HG02970 (cell line): ENCODE results near the gene HMGB4.

Source experiments
- ATAC-seq: cut with Tn5 transposase; IDR thresholded peaks from one replicate; pipeline ENCODE4 v1.9.1; 2021; ENCODE audit warnings: mild to moderate bottlenecking, moderate library complexity, moderate number of reproducible peaks; ENCODE audit not compliant: unreplicated experiment, low FRiP score

Gene HMGB4

DNA sequence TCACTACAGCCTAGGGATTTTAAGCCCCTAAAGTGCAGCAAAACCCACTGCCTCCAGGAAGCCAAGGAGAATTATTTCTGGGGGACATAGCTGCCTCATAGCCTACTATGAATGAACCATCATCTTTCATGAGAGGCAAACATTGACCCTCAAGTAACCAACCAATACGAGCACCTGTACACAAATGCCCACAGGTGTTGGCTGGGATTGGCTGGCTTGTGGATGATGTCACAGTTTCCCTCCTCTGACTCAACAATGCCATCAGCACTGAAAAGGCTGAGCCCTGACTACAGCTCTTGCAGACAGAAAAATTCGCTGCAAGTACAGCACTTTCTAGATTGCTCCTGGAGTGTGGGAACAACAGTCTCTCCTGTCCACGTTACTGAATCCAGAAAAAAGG is at the start of gene HMGB4:
Gene HMGB4 (plus strand): TSS at position 301 of the 400 bp plus-strand sequence. CDS start 113 bp downstream, outside the sequence.
- no peak for ATAC-seq

GRCh38 chr1:33814166-33814565 is 49.7 kb upstream of the HMGB4 start:
- ATAC-seq = no peak

DNA sequence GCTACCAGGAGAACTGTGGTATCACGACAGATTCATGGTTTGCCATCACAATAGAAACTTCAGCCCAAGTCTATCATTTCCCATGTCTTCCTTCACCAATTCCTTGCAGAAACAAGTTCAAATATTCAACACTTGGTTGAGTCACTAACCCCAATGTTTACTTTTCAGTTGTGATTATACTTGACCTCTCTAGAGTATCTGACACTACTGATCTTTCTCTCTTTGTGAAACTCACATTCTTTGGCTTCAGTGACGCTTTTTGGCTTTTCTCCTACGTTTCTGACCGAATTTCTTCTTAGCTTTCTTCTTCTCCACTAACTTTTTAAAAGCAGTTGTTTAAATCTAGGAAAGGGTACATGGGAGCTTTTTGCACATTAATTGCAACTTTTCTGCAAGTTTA is 48.8 kb upstream of the HMGB4 start:
- ATAC-seq = no peak

DNA sequence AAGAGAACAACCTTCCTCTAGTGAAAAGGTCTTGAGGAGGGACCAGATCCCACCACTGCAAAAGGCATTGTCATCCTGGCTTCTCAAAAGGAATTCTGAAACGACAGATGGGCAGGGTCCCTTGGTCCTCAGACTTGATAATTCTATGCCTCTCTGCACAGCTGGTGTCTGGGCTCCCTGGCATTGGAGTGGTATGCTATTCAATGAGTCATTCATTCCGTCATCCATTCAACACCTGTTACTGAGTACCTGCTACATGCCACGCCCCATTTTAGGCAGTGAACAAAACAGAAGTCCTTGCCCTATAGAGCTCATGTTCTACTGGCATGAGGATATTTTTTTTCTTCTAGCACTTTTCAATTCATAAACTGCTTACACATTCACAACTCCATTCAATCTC is 45.8 kb upstream of the HMGB4 start:
- ATAC-seq = no peak

GRCh38 chr1:33819290-33819912 is 44.5 kb upstream of the HMGB4 start:
- ATAC-seq = no peak

- ATAC-seq = no peak
Observed at GRCh38 chr1:33819913-33820311, 44.0 kb upstream of the HMGB4 start.

DNA sequence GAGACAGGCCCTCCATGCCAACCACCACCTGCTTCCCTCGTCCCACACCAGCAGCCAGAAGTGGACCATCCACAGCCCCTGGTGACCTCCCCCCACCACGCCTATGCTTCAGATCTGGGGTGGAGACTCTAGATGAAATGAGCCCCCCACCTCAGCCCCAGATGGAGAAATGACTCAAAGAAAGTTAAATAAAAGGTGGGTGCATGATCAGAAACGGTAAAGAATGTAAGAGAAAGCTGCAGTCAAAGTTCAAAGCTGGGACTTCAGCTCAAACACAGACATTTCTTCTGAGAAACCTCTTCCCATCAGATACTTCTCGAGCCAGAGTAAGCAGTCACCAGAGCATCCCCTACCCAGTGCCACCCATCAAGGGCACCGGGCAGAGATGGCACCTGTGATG is 43.1 kb upstream of the HMGB4 start:
- ATAC-seq = no peak

GRCh38 chr1:33821291-33821690 is 42.6 kb upstream of the HMGB4 start:
- no peak for ATAC-seq

DNA sequence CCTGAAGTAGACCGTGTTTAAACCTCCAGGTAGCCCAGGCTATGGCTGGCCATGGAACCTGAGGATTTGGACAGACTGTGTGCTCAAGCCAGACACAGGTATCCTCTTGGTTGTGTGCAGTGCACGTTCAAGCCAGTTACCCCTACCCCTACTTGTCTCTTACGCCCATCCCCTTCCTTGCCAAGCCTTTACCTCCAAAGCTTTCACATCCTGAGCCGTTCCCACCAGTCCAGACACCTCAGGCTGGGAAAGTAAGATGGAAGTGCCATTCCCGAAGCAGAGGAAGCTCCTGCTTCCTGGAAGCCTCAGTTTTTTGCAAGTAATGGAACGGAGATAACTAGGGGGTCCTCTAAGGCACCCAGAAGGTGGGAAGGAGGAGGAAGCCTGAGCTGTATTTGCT is 41.5 kb upstream of the HMGB4 start:
- ATAC-seq = no peak

DNA sequence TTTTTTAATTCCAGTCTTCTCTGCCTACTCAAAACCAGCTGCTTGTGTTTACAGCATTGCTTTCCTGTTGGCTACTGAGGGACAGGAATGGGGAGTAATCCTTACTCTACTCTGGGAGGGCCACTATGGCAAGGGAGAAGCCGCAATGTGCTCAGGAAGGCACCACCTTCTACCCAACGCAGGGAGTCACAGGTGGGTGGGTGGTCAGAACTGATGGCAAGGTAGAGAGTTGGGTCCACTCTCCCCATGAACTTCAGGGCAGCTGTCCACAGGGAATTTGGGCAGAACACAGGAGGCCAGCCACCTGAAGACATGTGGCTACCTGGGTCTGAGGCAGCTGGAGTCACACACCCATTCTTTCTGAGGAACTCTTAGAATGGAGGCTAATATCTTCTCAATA is 40.5 kb upstream of the HMGB4 start:
- ATAC-seq = no peak

- no peak for ATAC-seq
Observed at GRCh38 chr1:33823830-33824229, 40.0 kb upstream of the HMGB4 start.

DNA sequence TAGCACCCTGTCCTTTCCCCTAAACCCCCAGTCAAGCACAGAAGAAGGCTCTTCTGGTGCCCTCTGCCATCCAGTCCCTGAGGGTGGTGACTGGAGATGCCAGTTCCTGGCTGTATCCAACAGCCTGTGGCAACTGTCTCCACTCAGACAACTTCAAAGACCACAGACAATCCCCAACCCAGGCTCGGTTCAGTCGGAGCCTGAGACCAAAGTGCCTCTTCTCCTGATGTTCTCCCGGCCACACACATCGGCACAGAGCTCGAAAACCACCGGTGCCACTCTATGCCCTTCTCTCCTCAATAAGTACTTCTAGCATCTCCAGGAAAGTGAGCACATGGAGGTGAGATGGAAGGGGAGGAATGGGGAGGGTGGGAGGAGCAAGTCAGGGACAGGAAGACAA is 39.6 kb upstream of the HMGB4 start:
- no peak for ATAC-seq

DNA sequence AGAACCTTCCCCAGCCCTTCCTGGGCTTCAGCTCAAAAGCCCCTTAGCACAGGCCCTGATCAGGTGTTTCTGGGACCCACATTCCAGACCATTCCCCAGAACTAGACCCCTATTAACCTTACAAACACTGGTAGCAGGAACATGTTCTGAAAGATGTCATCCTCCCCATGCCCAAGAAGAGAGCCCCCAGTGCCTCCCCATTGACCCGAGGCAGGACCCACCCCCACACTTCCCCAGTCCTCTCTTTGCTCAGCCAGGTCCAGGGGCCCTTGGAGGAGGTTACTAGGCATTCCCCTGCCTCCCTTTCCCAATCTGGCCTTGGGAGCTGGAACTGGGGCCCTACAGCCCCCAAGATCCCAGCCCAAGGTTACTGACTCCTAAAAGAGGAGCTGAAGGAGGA is 38.9 kb upstream of the HMGB4 start:
- ATAC-seq = no peak

DNA sequence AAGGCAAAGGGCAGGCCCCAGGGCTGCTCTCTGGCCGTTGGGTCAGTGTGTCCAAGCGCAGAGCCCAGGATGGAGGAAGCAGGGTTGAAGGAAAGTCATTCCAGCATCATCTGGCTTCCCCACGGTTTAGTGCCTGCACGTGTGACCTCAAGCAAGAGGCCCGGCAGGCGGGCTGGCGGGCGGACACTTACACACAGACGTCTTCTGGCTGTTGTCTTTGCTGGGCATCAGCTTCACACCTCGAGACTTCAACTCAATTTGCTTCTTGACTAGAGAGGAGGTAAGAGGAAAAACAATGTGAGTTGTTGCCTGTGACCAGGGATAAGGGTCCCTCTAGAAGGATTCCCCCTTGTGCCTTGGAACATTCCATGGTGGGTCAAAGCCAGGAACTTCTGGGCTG is 38.4 kb upstream of the HMGB4 start:
- ATAC-seq = no peak

DNA sequence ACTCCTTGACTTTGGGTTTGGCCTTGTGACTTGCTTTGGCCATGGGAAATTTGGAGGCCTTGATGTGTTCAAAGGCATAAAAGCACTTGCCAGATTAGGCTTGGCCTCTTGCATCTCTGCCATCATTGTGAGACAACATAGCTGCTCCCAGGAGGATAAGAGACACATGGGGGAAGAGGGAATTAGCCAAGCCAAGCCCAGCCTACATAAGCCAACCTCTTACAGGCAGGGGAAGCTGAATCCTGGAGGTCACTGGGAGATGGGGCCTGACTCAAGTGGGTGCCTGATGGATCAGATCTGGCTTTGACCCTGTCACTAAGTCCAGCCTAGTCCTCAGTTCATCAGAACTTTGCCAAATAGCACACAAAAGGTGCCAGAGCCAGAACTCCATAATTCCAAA is 37.6 kb upstream of the HMGB4 start:
- ATAC-seq = no peak

DNA sequence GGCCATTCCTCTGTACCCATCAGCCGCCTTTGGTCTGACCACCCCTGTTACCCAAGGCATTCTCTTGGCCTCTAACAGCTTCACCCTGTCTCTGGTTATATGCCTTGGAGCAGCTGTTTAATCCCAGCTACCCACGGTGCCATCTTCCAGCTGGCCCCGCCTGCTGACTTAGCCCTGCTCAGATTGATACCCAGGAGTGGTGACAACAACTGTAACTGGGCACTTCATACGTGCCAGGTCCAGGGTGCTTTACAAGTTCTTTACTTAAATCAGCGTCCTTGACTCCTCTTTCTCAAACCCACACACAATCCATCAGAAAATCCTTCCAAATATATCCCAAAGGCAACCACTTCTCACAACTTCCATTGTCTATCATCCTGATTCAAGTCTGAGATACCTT is 37.2 kb upstream of the HMGB4 start:
- ATAC-seq = no peak

DNA sequence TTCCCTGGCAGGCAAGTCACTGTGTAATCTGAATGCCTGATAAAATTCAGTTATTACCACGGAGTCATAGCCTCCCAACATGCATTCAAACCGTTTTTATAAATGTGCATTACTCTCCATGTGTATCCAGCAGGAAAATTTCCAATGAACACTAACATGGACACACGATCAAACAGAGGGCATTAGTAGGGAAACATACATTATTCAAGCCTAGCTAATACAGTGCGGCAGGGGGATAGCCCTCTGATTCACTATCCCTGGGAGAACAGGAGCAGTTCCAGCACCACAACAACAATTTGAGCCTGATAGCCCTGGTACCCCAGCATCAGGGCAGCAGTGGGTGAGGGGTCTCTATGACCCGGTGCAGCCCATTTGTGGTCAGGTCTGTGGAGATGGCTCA is 35.8 kb upstream of the HMGB4 start:
- no peak for ATAC-seq

DNA sequence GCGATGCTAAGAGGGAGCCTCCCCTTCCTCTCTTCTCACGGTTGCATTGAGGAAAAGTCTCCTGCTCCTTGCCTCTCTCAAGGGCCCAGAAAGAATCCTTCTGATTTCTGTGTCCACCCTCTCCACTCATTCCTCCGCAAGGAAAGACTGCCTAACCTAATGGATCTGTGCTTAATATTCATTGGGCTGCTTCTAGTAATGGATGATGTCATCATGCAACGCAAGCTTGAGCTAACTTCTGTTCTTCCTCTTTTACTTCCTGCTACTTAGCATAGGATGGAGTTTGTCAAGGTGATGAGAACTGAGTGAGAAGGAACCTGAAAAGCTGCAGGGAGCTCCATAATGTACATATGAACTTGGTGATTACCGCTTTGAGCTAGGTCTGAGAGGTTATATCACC is 35.2 kb upstream of the HMGB4 start:
- ATAC-seq = no peak

- no peak for ATAC-seq
Observed at GRCh38 chr1:33836911-33837310, 27.0 kb upstream of the HMGB4 start.

DNA sequence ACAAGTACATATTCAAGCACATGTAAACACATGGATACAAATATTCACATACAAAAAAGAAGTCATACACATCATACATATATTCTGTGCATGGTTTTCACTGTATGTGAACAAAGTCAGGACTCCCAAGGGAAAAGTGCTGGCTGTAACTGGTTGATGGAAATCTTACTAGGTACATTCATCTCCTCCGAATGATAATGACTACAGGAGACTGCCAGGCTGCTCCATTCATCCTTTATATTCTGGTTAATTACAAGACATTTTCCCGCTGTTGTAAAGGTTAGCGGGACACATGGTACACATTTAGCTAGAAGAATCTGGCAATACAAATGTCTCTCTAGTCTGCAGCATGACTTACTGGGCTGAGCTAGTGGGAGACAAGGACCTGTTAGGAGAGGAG is 26.2 kb upstream of the HMGB4 start:
- no peak for ATAC-seq

GRCh38 chr1:33841494-33841893 is 22.4 kb upstream of the HMGB4 start:
- no peak for ATAC-seq

DNA sequence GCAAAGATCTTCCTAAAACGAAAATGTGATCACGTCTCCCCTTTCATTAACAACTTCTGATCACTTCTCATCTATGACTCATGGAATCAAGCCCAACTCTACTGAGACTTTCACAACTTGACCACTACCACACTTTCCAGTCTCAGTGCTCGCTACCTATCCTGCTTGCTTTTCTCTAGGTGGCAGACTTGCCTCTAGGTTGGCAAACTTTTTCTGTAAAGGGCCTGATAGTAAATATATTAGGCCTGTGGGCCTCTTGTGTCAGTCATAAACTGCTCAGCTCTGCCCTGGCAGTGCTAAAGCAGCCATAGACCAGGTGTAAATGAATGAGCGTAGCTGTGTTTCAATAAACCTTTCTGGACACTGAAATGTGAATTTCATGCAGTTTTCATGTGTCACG is 21.5 kb upstream of the HMGB4 start:
- no peak for ATAC-seq

GRCh38 chr1:33844166-33844565 is 19.7 kb upstream of the HMGB4 start:
- no peak for ATAC-seq
